ENCODE results near the gene PSMG3. TPM values are rescaled to one million over a fixed set of nuclear protein-coding genes. Genes with fewer than 3 reads are reported as not detected.

The PSMG3 gene
- polyA plus RNA-seq, 1 donor (not counting 4 experiments of a cell fraction or from before 2014, with no cell fraction given) = 49.6 TPM

DNA sequence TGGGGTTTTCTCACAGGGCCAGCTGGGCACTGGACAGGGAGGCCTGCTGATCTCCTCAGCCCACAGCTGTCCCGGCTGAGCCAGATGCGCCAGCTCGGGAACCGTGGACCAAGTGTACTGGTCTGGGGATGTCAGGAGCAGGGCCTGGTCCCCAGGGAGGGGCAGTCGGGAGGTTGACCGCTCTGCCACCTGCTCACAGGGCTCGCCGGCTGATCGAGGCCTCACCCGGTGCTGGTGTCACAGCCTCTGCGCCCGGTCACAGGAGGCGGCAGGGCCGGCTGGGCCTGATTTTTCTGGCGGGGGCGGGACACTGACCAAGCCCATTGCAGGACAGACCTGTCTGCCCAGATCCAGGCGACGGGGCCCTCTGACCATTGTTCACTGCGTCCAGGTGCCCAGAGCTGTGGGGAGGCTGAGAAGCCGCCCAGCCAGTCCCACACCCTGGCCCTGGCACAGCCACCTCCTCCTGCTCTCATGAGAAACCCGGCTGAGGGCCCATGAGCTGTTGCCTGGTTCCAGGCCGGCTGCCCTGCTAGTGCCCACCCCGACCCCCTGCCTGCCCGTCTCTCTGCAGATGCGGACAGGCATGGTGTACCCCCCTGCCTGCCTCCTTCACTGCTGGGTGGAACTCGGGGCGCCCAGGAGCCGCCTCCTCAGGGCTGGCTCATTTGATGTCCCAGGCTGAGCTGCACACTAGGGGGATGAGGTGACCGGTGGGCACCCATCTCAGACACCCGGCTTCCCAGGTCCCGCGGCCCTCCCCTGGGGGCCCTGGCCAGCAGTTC, 10.8 kb downstream of the PSMG3 start:
- peak overlapping the region; percentile 68 for H2AFZ ChIP-seq (ENCODE audit: control insufficient read depth, low read length)
- dilution Hi-C loops (cut with MboI; ENCODE audit: extremely low pct_ligation_motif_present, low sequenced_read_pairs) = no loop called here
- no peak overlapping the region for H3K27ac ChIP-seq (ENCODE audit: control insufficient read depth, insufficient read depth, low read length)
- no peaks in the 10 kb centered on the region for H3K79me2 ChIP-seq (ENCODE audit: control insufficient read depth, insufficient read depth, low read length)
- H3K4me2 ChIP-seq (ENCODE audit: control insufficient read depth, extremely low read depth, insufficient read depth, low read depth, low read length) = peak overlapping the region; percentile 82
- no peaks in the 10 kb centered on the region for H3K9me3 ChIP-seq (ENCODE audit: control insufficient read depth, low read depth, low read length)
- TF ChIP-seq EZH2 (IDR thresholded peaks at IDR 0.05; ENCODE audit: low read length) = no peak
- TF ChIP-seq, protein P1, sequence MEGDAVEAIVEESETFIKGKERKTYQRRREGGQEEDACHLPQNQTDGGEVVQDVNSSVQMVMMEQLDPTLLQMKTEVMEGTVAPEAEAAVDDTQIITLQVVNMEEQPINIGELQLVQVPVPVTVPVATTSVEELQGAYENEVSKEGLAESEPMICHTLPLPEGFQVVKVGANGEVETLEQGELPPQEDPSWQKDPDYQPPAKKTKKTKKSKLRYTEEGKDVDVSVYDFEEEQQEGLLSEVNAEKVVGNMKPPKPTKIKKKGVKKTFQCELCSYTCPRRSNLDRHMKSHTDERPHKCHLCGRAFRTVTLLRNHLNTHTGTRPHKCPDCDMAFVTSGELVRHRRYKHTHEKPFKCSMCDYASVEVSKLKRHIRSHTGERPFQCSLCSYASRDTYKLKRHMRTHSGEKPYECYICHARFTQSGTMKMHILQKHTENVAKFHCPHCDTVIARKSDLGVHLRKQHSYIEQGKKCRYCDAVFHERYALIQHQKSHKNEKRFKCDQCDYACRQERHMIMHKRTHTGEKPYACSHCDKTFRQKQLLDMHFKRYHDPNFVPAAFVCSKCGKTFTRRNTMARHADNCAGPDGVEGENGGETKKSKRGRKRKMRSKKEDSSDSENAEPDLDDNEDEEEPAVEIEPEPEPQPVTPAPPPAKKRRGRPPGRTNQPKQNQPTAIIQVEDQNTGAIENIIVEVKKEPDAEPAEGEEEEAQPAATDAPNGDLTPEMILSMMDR (optimal IDR thresholded peaks at IDR 0.05 in 1 of 3, IDR thresholded peaks at IDR 0.05 in 1 of 3, conservative IDR thresholded peaks at IDR 0.05 in 1 of 3; ENCODE audit: extremely low read depth in 1 of 3, insufficient read depth in 2 of 3, low read length in 3 of 3) = no peak
- H3K4me3 ChIP-seq (ENCODE audit: control insufficient read depth in 2 of 3, extremely low read depth in 1 of 3, insufficient read depth in 2 of 3, low read depth in 1 of 3, low read length in 3 of 3) = peak overlapping the region in 1 of 3 experiments; percentile 4
- no peaks in the 10 kb centered on the region for H4K20me1 ChIP-seq (ENCODE audit: control insufficient read depth, extremely low read depth, insufficient read depth, low read length)
- H3K27me3 ChIP-seq (ENCODE audit: control insufficient read depth, extremely low read depth, insufficient read depth, low read length) = no peaks in the 10 kb centered on the region
- H3K9me1 ChIP-seq (ENCODE audit: control insufficient read depth, extremely low read depth, insufficient read depth, low read length) = no peaks in the 10 kb centered on the region
- peaks cover 39% of the 10 kb centered on the region for H3K4me1 ChIP-seq (ENCODE audit: control insufficient read depth, extremely low read depth, insufficient read depth, low read length)
- FAIRE-seq (no peak), DNase-seq (ENCODE audit: low read depth, low spot score) (no peak)
- H3K36me3 ChIP-seq (ENCODE audit: control insufficient read depth in 2 of 2, extremely low read depth in 1 of 2, insufficient read depth in 2 of 2, low read length in 2 of 2) = no peaks in the 10 kb centered on the region
- peak overlapping the region; percentile 15 for H3K9ac ChIP-seq (ENCODE audit: control insufficient read depth, extremely low read depth, insufficient read depth, low read length)

DNA sequence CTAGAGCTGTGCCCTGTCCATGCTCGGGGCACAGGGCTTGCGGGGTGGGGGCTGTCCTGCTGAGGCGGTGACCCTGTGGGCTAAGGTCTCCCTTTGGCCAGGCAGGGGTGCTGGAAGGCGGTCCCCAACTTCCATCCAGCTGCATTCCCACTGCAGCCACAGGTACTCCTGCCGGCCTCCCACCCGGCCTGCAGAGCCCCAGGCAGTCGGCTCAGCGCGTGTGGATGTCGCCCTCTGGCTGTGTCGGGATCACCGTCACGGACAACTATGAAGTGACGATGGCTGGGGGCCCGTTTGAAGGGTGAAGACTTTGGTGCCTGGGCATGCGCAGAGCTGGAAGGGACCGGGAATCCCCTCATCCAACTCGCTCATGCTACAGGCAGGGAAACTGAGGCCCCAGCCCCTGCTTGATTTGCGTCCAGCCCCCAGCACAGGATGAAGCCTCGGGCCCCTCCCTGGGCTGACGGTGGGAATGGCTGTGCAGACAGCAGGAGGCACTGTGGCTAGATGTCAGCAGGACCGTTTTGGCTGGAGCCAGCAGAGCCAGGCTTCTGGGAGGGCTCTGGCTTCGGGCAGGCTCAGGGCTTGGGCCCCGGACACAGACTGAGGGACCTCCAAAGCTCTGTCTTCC, 11.5 kb downstream of the PSMG3 start:
- H3K9me3 ChIP-seq (ENCODE audit: control insufficient read depth, low read depth, low read length) = no peaks in the 10 kb centered on the region
- no peak overlapping the region for H3K27ac ChIP-seq (ENCODE audit: control insufficient read depth, insufficient read depth, low read length)
- FAIRE-seq (no peak), DNase-seq (ENCODE audit: low read depth, low spot score) (no peak)
- H3K36me3 ChIP-seq (ENCODE audit: control insufficient read depth in 2 of 2, extremely low read depth in 1 of 2, insufficient read depth in 2 of 2, low read length in 2 of 2) = no peaks in the 10 kb centered on the region
- H3K9me1 ChIP-seq (ENCODE audit: control insufficient read depth, extremely low read depth, insufficient read depth, low read length) = no peaks in the 10 kb centered on the region
- TF ChIP-seq, protein P1 (optimal IDR thresholded peaks at IDR 0.05 in 1 of 3, IDR thresholded peaks at IDR 0.05 in 1 of 3, conservative IDR thresholded peaks at IDR 0.05 in 1 of 3; ENCODE audit: extremely low read depth in 1 of 3, insufficient read depth in 2 of 3, low read length in 3 of 3) = peak in 1 of 3 experiments; percentile 15
- TF ChIP-seq EZH2 (IDR thresholded peaks at IDR 0.05; ENCODE audit: low read length) = no peak
- no peaks in the 10 kb centered on the region for H3K27me3 ChIP-seq (ENCODE audit: control insufficient read depth, extremely low read depth, insufficient read depth, low read length)
- dilution Hi-C loops (cut with MboI; ENCODE audit: extremely low pct_ligation_motif_present, low sequenced_read_pairs) = no loop called here
- H3K4me2 ChIP-seq (ENCODE audit: control insufficient read depth, extremely low read depth, insufficient read depth, low read depth, low read length) = no peak overlapping the region
- peaks cover 38% of the 10 kb centered on the region for H3K4me1 ChIP-seq (ENCODE audit: control insufficient read depth, extremely low read depth, insufficient read depth, low read length)
- H2AFZ ChIP-seq (ENCODE audit: control insufficient read depth, low read length) = no peak overlapping the region
- H3K9ac ChIP-seq (ENCODE audit: control insufficient read depth, extremely low read depth, insufficient read depth, low read length) = no peak overlapping the region
- H3K79me2 ChIP-seq (ENCODE audit: control insufficient read depth, insufficient read depth, low read length) = no peaks in the 10 kb centered on the region
- no peaks in the 10 kb centered on the region for H4K20me1 ChIP-seq (ENCODE audit: control insufficient read depth, extremely low read depth, insufficient read depth, low read length)
- no peak overlapping the region for H3K4me3 ChIP-seq (ENCODE audit: control insufficient read depth in 2 of 3, extremely low read depth in 1 of 3, insufficient read depth in 2 of 3, low read depth in 1 of 3, low read length in 3 of 3)
